ENCODE data around the gene BBS7. TPM values are rescaled to one million over a fixed set of nuclear protein-coding genes. Genes with fewer than 3 reads are reported as not detected.

The BBS7 gene
- total and polyA plus RNA-seq, 2 of the 13 experiments (the other 11 are each of a cell fraction or from before 2014, with no cell fraction given), result 9.0 to 15.7 TPM

GRCh38 chr4:121869841-121870822 lies at the start of gene BBS7 (continued):
- TF ChIP-seq ATF7 (IDR thresholded peaks at IDR 0.05) (peak; percentile 37; the same call in 1 of the 2 replicates), ATF7 (CRISPR knock-in tag; IDR thresholded peaks at IDR 0.05) (no peak), ZNF282 (IDR thresholded peaks at IDR 0.05; ENCODE audit: partially characterized antibody) (no peak), ARNT2 (CRISPR knock-in tag; IDR thresholded peaks at IDR 0.05; ENCODE audit: low read depth) (peak; percentile 71; the same call in 1 of the 2 replicates), ZNF431 (CRISPR knock-in tag; IDR thresholded peaks at IDR 0.05; ENCODE audit: borderline replicate concordance, low read depth) (peak; percentile 44; the same call in 1 of the 2 replicates), FOSL2 (CRISPR knock-in tag; IDR thresholded peaks at IDR 0.05) (peak; percentile 34), RAD51 (IDR thresholded peaks at IDR 0.05; ENCODE audit: borderline replicate concordance) (no peak), REST (IDR thresholded peaks at IDR 0.05; ENCODE audit: borderline replicate concordance in 1 of 2, low read depth in 1 of 2, low read length in 2 of 2) (peak in 1 of 2 experiments; percentile 6; a peak in 1 of 4 replicates), ZNF432 (CRISPR knock-in tag; IDR thresholded peaks at IDR 0.05; ENCODE audit: borderline replicate concordance) (no peak), HOXA9 (CRISPR knock-in tag; IDR thresholded peaks at IDR 0.05; ENCODE audit: borderline replicate concordance) (no peak), DR1 (CRISPR knock-in tag; IDR thresholded peaks at IDR 0.05) (peak; percentile 15; the same call in 1 of the 2 replicates), SALL2 (CRISPR knock-in tag; IDR thresholded peaks at IDR 0.05) (no peak; the same call in 1 of the 2 replicates), THAP11 (CRISPR knock-in tag; IDR thresholded peaks at IDR 0.05) (peak; percentile 56; the same call in 1 of the 2 replicates)
- TF ChIP-seq, protein P1, sequence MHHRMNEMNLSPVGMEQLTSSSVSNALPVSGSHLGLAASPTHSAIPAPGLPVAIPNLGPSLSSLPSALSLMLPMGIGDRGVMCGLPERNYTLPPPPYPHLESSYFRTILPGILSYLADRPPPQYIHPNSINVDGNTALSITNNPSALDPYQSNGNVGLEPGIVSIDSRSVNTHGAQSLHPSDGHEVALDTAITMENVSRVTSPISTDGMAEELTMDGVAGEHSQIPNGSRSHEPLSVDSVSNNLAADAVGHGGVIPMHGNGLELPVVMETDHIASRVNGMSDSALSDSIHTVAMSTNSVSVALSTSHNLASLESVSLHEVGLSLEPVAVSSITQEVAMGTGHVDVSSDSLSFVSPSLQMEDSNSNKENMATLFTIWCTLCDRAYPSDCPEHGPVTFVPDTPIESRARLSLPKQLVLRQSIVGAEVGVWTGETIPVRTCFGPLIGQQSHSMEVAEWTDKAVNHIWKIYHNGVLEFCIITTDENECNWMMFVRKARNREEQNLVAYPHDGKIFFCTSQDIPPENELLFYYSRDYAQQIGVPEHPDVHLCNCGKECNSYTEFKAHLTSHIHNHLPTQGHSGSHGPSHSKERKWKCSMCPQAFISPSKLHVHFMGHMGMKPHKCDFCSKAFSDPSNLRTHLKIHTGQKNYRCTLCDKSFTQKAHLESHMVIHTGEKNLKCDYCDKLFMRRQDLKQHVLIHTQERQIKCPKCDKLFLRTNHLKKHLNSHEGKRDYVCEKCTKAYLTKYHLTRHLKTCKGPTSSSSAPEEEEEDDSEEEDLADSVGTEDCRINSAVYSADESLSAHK (CRISPR knock-in tag; IDR thresholded peaks at IDR 0.05; ENCODE audit: borderline replicate concordance), result peak; percentile 27; the same call in 1 of the 2 replicates
- TF ChIP-seq, protein P2, sequence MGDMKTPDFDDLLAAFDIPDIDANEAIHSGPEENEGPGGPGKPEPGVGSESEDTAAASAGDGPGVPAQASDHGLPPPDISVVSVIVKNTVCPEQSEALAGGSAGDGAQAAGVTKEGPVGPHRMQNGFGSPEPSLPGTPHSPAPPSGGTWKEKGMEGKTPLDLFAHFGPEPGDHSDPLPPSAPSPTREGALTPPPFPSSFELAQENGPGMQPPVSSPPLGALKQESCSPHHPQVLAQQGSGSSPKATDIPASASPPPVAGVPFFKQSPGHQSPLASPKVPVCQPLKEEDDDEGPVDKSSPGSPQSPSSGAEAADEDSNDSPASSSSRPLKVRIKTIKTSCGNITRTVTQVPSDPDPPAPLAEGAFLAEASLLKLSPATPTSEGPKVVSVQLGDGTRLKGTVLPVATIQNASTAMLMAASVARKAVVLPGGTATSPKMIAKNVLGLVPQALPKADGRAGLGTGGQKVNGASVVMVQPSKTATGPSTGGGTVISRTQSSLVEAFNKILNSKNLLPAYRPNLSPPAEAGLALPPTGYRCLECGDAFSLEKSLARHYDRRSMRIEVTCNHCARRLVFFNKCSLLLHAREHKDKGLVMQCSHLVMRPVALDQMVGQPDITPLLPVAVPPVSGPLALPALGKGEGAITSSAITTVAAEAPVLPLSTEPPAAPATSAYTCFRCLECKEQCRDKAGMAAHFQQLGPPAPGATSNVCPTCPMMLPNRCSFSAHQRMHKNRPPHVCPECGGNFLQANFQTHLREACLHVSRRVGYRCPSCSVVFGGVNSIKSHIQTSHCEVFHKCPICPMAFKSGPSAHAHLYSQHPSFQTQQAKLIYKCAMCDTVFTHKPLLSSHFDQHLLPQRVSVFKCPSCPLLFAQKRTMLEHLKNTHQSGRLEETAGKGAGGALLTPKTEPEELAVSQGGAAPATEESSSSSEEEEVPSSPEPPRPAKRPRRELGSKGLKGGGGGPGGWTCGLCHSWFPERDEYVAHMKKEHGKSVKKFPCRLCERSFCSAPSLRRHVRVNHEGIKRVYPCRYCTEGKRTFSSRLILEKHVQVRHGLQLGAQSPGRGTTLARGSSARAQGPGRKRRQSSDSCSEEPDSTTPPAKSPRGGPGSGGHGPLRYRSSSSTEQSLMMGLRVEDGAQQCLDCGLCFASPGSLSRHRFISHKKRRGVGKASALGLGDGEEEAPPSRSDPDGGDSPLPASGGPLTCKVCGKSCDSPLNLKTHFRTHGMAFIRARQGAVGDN (CRISPR knock-in tag; IDR thresholded peaks at IDR 0.05), result peak; percentile 87
- TF ChIP-seq, protein P3, sequence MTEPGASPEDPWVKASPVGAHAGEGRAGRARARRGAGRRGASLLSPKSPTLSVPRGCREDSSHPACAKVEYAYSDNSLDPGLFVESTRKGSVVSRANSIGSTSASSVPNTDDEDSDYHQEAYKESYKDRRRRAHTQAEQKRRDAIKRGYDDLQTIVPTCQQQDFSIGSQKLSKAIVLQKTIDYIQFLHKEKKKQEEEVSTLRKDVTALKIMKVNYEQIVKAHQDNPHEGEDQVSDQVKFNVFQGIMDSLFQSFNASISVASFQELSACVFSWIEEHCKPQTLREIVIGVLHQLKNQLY (CRISPR knock-in tag; IDR thresholded peaks at IDR 0.05), result no peak

All from HepG2 (cell line).